Calu3 (cell line): Measurements from ENCODE around the gene RRP36. TPM values are rescaled to one million over a fixed set of nuclear protein-coding genes. Genes with fewer than 3 reads are reported as not detected.

Source experiments
- BruUV-seq: library from RNA; stranded (reverse); fragments of 400-500 nt; replicated peaks from 2 replicates; lab custom pipeline; 2021; lab: Mats Ljungman, UMichigan
- CTCF ChIA-PET: fragments of 300-600 bp; sonication (Branson Sonifier 250); formaldehyde crosslinking; loops from one replicate; lab custom pipeline; 2022; ENCODE audit warnings: antibody characterized with exemption; lab: Charles Lee
- DNase-seq: peaks from one replicate; pipeline ENCODE4 v3.0.0; 2022
- H3K27ac Mint-ChIP-seq: one replicate; pipeline ENCODE4 v1.8.0; 2022; ENCODE audit warnings: mixed read lengths; ENCODE audit not compliant: unreplicated experiment
- H3K27me3 Mint-ChIP-seq: one replicate; pipeline ENCODE4 v1.8.0; 2022; ENCODE audit warnings: mixed read lengths; ENCODE audit not compliant: unreplicated experiment
- H3K36me3 Mint-ChIP-seq: one replicate; pipeline ENCODE4 v1.8.0; 2022; ENCODE audit warnings: mild to moderate bottlenecking, moderate library complexity, mixed read lengths; ENCODE audit not compliant: insufficient read depth, unreplicated experiment
- H3K4me1 Mint-ChIP-seq: one replicate; pipeline ENCODE4 v1.8.0; 2022; ENCODE audit warnings: mild to moderate bottlenecking, low read depth, mixed read lengths; ENCODE audit not compliant: unreplicated experiment
- H3K4me3 Mint-ChIP-seq: one replicate; pipeline ENCODE4 v1.8.0; 2022; ENCODE audit warnings: mild to moderate bottlenecking, low read depth, moderate library complexity, mixed read lengths; ENCODE audit not compliant: unreplicated experiment
- H3K9me3 Mint-ChIP-seq: one replicate; pipeline ENCODE4 v1.8.0; 2022; ENCODE audit warnings: low read depth, mixed read lengths; ENCODE audit not compliant: unreplicated experiment
- CTCF ChIP-seq: fragments of 200-600 bp; IDR thresholded peaks from one replicate; pipeline ENCODE4 v1.8.0; 2022; ENCODE audit warnings: antibody characterized with exemption; ENCODE audit not compliant: unreplicated experiment
- intact Hi-C: fragments of 100-400 bp; cut with micrococcal nuclease; formaldehyde crosslinking; loops from one replicate; pipeline ENCODE4 v1.10.0; 2022; ENCODE audit not compliant: unreplicated experiment
- total RNA-seq: library from RNA; stranded (reverse); gene quantifications from 2 replicates; pipeline ENCODE4 v1.2.3, GENCODE V29; 2022

The RRP36 gene
- total RNA-seq, 1 experiment from 2014 or later = 101 TPM

GRCh38 chr6:43026365-43026764 lies 4.9 kb downstream of the RRP36 start:
- no peak overlapping the region for H3K4me3 Mint-ChIP-seq
- no peaks in the 10 kb centered on the region for H3K4me1 Mint-ChIP-seq
- H3K9me3 Mint-ChIP-seq = no peaks in the 10 kb centered on the region
- intact Hi-C loops = no loop called here
- no peak for TF ChIP-seq CTCF
- H3K36me3 Mint-ChIP-seq = peaks cover 85% of the 10 kb centered on the region
- H3K27me3 Mint-ChIP-seq = no peaks in the 10 kb centered on the region
- CTCF ChIA-PET = no interaction called here
- DNase-seq = no peak
- no TSS peak for BruUV-seq
- no peak overlapping the region for H3K27ac Mint-ChIP-seq

GRCh38 chr6:43029120-43029519 lies 7.7 kb downstream of the RRP36 start:
- Mint-ChIP-seq H3K4me1 (no peaks in the 10 kb centered on the region), H3K27ac (no peak overlapping the region), H3K27me3 (no peaks in the 10 kb centered on the region), H3K4me3 (no peak overlapping the region), H3K9me3 (no peaks in the 10 kb centered on the region), H3K36me3 (peaks cover 86% of the 10 kb centered on the region)
- CTCF ChIA-PET = no interaction called here
- no TSS peak for BruUV-seq
- intact Hi-C loops = no loop called here
- no peak for TF ChIP-seq CTCF
- DNase-seq = no peak

GRCh38 chr6:43032326-43032725 lies 10.9 kb downstream of the RRP36 start:
- no peaks in the 10 kb centered on the region for H3K27me3 Mint-ChIP-seq
- no peaks in the 10 kb centered on the region for H3K9me3 Mint-ChIP-seq
- DNase-seq = no peak
- H3K4me1 Mint-ChIP-seq = no peaks in the 10 kb centered on the region
- no peak overlapping the region for H3K4me3 Mint-ChIP-seq
- peaks cover 82% of the 10 kb centered on the region for H3K36me3 Mint-ChIP-seq
- no peak overlapping the region for H3K27ac Mint-ChIP-seq
- intact Hi-C loops = no loop called here
- no TSS peak for BruUV-seq
- TF ChIP-seq CTCF = no peak
- CTCF ChIA-PET = interaction anchor here (0.5 kb wide), 1 partner anchor 468 kb away, joined by 3 read pairs; no protein-coding TSS in a partner anchor

GRCh38 chr6:43033496-43034189 lies 12.2 kb downstream of the RRP36 start:
- peaks cover 79% of the 10 kb centered on the region for H3K36me3 Mint-ChIP-seq
- BruUV-seq = no TSS peak
- DNase-seq = no peak
- no peaks in the 10 kb centered on the region for H3K9me3 Mint-ChIP-seq
- no peak overlapping the region for H3K27ac Mint-ChIP-seq
- CTCF ChIA-PET = interaction anchor here (0.7 to 1.2 kb wide), 2 partner anchors 14 to 72 kb away, joined by 3 read pairs; no protein-coding TSS in a partner anchor
- TF ChIP-seq CTCF = no peak
- H3K27me3 Mint-ChIP-seq = no peaks in the 10 kb centered on the region
- no peaks in the 10 kb centered on the region for H3K4me1 Mint-ChIP-seq
- no peak overlapping the region for H3K4me3 Mint-ChIP-seq
- intact Hi-C loops = no loop called here
